ENCODE results near the gene NECAB2.

DNA sequence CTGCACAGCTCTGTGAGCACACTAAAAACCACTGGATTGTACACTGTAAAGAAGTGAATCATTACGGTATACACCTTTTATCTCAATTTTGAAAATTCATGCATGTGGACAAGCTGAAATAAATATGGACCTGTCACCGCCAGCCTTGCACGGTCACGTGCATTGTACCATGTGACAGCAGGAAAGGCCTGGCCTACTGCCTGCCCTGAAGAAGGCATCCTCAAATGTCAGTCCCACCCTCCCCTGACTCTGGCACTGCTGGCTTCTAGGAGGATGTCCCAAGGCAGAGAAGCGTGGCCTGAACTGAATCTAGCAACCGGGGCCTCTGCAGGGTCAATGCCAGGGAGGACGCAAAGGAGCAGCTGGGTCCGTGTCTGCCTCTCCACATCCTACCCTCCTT, 39.9 kb downstream of the NECAB2 start:
- TF ChIP-seq, protein P1, sequence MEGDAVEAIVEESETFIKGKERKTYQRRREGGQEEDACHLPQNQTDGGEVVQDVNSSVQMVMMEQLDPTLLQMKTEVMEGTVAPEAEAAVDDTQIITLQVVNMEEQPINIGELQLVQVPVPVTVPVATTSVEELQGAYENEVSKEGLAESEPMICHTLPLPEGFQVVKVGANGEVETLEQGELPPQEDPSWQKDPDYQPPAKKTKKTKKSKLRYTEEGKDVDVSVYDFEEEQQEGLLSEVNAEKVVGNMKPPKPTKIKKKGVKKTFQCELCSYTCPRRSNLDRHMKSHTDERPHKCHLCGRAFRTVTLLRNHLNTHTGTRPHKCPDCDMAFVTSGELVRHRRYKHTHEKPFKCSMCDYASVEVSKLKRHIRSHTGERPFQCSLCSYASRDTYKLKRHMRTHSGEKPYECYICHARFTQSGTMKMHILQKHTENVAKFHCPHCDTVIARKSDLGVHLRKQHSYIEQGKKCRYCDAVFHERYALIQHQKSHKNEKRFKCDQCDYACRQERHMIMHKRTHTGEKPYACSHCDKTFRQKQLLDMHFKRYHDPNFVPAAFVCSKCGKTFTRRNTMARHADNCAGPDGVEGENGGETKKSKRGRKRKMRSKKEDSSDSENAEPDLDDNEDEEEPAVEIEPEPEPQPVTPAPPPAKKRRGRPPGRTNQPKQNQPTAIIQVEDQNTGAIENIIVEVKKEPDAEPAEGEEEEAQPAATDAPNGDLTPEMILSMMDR (IDR thresholded peaks at IDR 0.05; ENCODE audit: borderline replicate concordance, extremely low read depth, low read length, poor library complexity, severe bottlenecking) = no peak
- TF ChIP-seq EZH2 (IDR thresholded peaks at IDR 0.05; ENCODE audit: borderline replicate concordance, low read depth, low read length, severe bottlenecking) = no peak
